ENCODE measurements around the gene IAPP. TPM values are rescaled to one million over a fixed set of nuclear protein-coding genes. Genes with fewer than 3 reads are reported as not detected.
A peak's percentile ranks its signal among the peaks of the same experiment; 100 is the strongest.

IAPP gene
- total and polyA plus RNA-seq, 9 of the 15 experiments (the other 6 are each of a cell fraction or from before 2014, with no cell fraction given), result not detected

GRCh38 chr12:21350975-21351374 lies 21.7 kb upstream of the IAPP start (continued):
- no peak for TF ChIP-seq ZNF280B (CRISPR knock-in tag; IDR thresholded peaks at IDR 0.05)
- no peak for TF ChIP-seq ZNF253 (CRISPR knock-in tag; conservative IDR thresholded peaks at IDR 0.05)
- TF ChIP-seq ZNF184 (CRISPR knock-in tag; IDR thresholded peaks at IDR 0.05), result no peak
- TF ChIP-seq SNAPC5 (CRISPR knock-in tag; IDR thresholded peaks at IDR 0.05), result no peak
- no peak for TF ChIP-seq MEF2D (tag; conservative IDR thresholded peaks at IDR 0.05; ENCODE audit: low read depth)
- no peak for TF ChIP-seq KAT8 (IDR thresholded peaks at IDR 0.05; ENCODE audit: low read depth)
- TF ChIP-seq RBM25 (IDR thresholded peaks at IDR 0.05; ENCODE audit: low read depth, low read length, severe bottlenecking), result no peak
- TF ChIP-seq MBD2 (IDR thresholded peaks at IDR 0.05; ENCODE audit: borderline replicate concordance, low read depth), result no peak
- no peak for TF ChIP-seq CLOCK (CRISPR knock-in tag; IDR thresholded peaks at IDR 0.05; ENCODE audit: borderline replicate concordance)
- no peak for TF ChIP-seq FIP1L1 (IDR thresholded peaks at IDR 0.05; ENCODE audit: low read depth, low read length, poor library complexity, severe bottlenecking)
- TF ChIP-seq ZBTB17 (CRISPR knock-in tag; IDR thresholded peaks at IDR 0.05), result no peak
- no peak for TF ChIP-seq ZNF232 (CRISPR knock-in tag; IDR thresholded peaks at IDR 0.05)
- TF ChIP-seq CCNT2 (IDR thresholded peaks at IDR 0.05; ENCODE audit: borderline replicate concordance, extremely low read depth, insufficient read length, low read depth, low read length), result peak; percentile 70
- no peak for TF ChIP-seq ATF3 (IDR thresholded peaks at IDR 0.05)
- no peak for TF ChIP-seq ATF3 (CRISPR knock-in tag; conservative IDR thresholded peaks at IDR 0.05)
- no peak for TF ChIP-seq NEUROD1 (IDR thresholded peaks at IDR 0.05; ENCODE audit: borderline replicate concordance, low read depth, low read length, partially characterized antibody)
- no peak for TF ChIP-seq ELF4 (CRISPR knock-in tag; IDR thresholded peaks at IDR 0.05)
- TF ChIP-seq ZZZ3 (IDR thresholded peaks at IDR 0.05), result no peak
- TF ChIP-seq ZNF23 (CRISPR knock-in tag; IDR thresholded peaks at IDR 0.05), result no peak
- TF ChIP-seq ZNF449 (CRISPR knock-in tag; IDR thresholded peaks at IDR 0.05), result no peak
- no peak for TF ChIP-seq ATF6 (CRISPR knock-in tag; IDR thresholded peaks at IDR 0.05)
